Ascending aorta (tissue), 2 donors: ENCODE data around the gene STK4. TPM values are rescaled to one million over a fixed set of nuclear protein-coding genes. Genes with fewer than 3 reads are reported as not detected.

ENCODE experiments used
- DNase-seq, 2 donors: peaks; one replicate each; pipeline ENCODE4 v3.0.0-alpha.2; 2019; ENCODE audit warnings: low spot score in 2 of 2
- H3K27ac ChIP-seq, 2 donors: fragments of 200-600 bp; sonication (generic); one replicate each; pipeline ENCODE4 v1.5.1; 2016 to 2017; ENCODE audit warnings: mild to moderate bottlenecking in 1 of 2
- H3K27me3 ChIP-seq: fragments of 200-600 bp; sonication (generic); one replicate; pipeline ENCODE4 v1.5.1; 2017
- H3K36me3 ChIP-seq, 2 donors: fragments of 200-600 bp; sonication (generic); one replicate each; pipeline ENCODE4 v1.5.1; 2016
- H3K4me1 ChIP-seq, 2 donors: fragments of 200-600 bp; sonication (generic); one replicate each; pipeline ENCODE4 v1.5.1; 2016 to 2017; ENCODE audit warnings: mild to moderate bottlenecking in 1 of 2
- H3K4me3 ChIP-seq, 2 donors: fragments of 200-600 bp; sonication (generic); one replicate each; pipeline ENCODE4 v1.5.1; 2016 to 2017; ENCODE audit warnings: mild to moderate bottlenecking in 1 of 2
- H3K9me3 ChIP-seq, 2 donors: fragments of 200-600 bp; sonication (generic); one replicate each; pipeline ENCODE4 v1.5.1; 2016
- intact Hi-C: fragments of 100-400 bp; cut with DNase I; formaldehyde crosslinking; loops from one replicate; pipeline ENCODE4 v1.15.1; 2023
- total RNA-seq: library from RNA; depleted of rRNA; stranded (reverse); fragments of >200 nt; gene quantifications from one replicate; pipeline ENCODE4 v1.1.0, GENCODE V29; 2016
- TF ChIP-seq, protein P1 (sequence below), 3 experiments: fragments of 200-600 bp in 2 of 3; fragments of 450-650 bp in 1 of 3; sonication (generic) in 2 of 3; IDR thresholded peaks; one replicate each; pipeline ENCODE4 v1.5.1; 2016 to 2019; ENCODE audit warnings: antibody characterized with exemption in 3 of 3, mild to moderate bottlenecking in 1 of 3, moderate library complexity in 1 of 3

The STK4 gene
- total RNA-seq, 1 donor from 2014 or later, result 20.6 TPM

DNA sequence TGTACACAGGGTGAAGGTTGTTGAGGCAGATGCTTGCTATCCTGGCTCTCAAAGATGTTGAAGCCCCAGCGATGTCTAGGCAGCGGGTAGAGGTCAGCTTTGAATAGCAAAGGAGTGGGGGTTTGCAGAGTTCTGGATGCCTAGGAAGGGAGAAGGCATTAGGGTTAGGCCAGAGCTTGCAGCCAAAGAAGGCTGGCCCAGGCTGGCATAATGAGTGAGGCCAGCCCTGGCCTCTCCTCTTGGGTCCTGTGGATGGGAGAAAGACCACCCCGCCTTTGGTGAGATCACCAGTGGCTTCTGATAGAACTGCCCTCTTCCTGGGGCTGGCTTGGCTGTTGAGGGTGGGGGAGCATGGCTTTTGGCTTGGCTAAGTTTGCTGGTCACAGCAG, 149.1 kb downstream of the STK4 start:
- DNase-seq, result no peak
- Histone ChIP-seq H3K4me3 (no peak overlapping the region), H3K36me3 (no peaks in the 10 kb centered on the region), H3K27ac (no peak overlapping the region), H3K27me3 (no peaks in the 10 kb centered on the region), H3K9me3 (no peaks in the 10 kb centered on the region), H3K4me1 (no peaks in the 10 kb centered on the region)
- intact Hi-C loops, result no loop called here
- TF ChIP-seq, protein P1, sequence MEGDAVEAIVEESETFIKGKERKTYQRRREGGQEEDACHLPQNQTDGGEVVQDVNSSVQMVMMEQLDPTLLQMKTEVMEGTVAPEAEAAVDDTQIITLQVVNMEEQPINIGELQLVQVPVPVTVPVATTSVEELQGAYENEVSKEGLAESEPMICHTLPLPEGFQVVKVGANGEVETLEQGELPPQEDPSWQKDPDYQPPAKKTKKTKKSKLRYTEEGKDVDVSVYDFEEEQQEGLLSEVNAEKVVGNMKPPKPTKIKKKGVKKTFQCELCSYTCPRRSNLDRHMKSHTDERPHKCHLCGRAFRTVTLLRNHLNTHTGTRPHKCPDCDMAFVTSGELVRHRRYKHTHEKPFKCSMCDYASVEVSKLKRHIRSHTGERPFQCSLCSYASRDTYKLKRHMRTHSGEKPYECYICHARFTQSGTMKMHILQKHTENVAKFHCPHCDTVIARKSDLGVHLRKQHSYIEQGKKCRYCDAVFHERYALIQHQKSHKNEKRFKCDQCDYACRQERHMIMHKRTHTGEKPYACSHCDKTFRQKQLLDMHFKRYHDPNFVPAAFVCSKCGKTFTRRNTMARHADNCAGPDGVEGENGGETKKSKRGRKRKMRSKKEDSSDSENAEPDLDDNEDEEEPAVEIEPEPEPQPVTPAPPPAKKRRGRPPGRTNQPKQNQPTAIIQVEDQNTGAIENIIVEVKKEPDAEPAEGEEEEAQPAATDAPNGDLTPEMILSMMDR (IDR thresholded peaks at IDR 0.05), result no peak

DNA sequence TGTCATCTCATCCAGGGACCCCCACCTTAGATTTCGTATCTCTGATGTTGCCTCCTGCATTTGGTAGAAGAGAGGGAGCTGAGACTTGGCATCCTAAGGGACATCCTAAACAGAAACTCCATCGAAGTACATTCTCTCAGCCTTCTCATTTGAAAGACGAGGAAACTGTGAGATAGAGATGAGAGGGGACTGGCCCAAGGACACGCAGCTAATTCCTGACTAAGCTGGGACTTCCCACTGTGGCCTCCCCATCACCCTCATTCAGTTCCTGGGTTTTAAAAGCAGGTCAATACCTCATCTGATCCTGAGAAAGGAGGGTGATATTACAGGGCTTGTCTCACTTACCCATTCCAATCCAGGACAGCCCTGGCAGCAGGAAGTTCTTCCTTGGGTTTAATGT, 149.5 kb downstream of the STK4 start:
- Histone ChIP-seq H3K36me3 (no peaks in the 10 kb centered on the region), H3K4me1 (no peaks in the 10 kb centered on the region), H3K4me3 (no peak overlapping the region), H3K27me3 (no peaks in the 10 kb centered on the region), H3K9me3 (no peaks in the 10 kb centered on the region), H3K27ac (no peak overlapping the region)
- intact Hi-C loops, result no loop called here
- no peak for DNase-seq
- TF ChIP-seq, protein P1 (IDR thresholded peaks at IDR 0.05), result no peak

DNA sequence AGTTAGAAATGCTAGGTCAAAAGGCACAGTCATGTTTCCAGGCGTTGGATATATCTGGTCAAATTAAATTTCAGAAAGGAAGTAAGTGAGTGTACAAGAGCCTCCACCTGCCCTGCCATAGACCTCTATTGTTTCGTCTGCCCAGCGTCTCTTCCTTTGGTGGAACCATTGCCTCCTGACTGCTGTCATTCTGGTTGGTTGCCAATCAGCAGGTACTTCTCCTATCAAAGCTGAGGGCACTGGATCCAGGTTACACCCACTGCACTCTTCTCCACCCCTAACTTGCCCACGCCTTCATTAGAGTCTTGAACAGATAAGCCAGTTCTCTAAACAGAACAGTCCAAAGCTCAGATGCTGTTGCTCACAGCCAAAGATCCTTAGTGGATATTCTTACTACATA, 151.3 kb downstream of the STK4 start:
- no peak for DNase-seq
- no peak overlapping the region for H3K4me3 ChIP-seq
- H3K9me3 ChIP-seq, result no peaks in the 10 kb centered on the region
- TF ChIP-seq, protein P1 (IDR thresholded peaks at IDR 0.05), result no peak
- H3K27me3 ChIP-seq, result no peaks in the 10 kb centered on the region
- no peak overlapping the region for H3K27ac ChIP-seq
- H3K36me3 ChIP-seq, result no peaks in the 10 kb centered on the region
- intact Hi-C loops, result no loop called here
- no peaks in the 10 kb centered on the region for H3K4me1 ChIP-seq

DNA sequence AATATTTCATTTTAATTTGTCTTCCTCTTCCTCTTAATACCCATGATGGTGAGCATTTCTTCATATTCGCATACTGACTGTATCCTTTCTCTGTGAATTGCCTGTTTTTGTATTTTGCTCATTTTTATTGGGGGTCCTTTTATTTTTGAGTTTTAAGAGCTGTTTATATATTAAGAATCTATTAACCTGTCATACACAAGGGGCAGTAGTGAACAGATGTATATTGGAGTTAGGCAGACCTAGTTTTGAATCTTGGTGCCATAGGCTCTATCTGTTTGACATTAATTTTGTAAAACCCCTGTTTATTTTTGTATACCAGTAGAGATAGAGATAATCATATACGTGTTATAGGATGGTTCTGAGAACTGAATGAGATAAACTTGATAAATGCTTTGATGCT, 151.7 kb downstream of the STK4 start:
- H3K27me3 ChIP-seq, result no peaks in the 10 kb centered on the region
- TF ChIP-seq, protein P1 (IDR thresholded peaks at IDR 0.05), result no peak
- no peak overlapping the region for H3K4me3 ChIP-seq
- H3K9me3 ChIP-seq, result no peaks in the 10 kb centered on the region
- H3K4me1 ChIP-seq, result no peaks in the 10 kb centered on the region
- intact Hi-C loops, result no loop called here
- no peak for DNase-seq
- H3K27ac ChIP-seq, result no peak overlapping the region
- H3K36me3 ChIP-seq, result no peaks in the 10 kb centered on the region

DNA sequence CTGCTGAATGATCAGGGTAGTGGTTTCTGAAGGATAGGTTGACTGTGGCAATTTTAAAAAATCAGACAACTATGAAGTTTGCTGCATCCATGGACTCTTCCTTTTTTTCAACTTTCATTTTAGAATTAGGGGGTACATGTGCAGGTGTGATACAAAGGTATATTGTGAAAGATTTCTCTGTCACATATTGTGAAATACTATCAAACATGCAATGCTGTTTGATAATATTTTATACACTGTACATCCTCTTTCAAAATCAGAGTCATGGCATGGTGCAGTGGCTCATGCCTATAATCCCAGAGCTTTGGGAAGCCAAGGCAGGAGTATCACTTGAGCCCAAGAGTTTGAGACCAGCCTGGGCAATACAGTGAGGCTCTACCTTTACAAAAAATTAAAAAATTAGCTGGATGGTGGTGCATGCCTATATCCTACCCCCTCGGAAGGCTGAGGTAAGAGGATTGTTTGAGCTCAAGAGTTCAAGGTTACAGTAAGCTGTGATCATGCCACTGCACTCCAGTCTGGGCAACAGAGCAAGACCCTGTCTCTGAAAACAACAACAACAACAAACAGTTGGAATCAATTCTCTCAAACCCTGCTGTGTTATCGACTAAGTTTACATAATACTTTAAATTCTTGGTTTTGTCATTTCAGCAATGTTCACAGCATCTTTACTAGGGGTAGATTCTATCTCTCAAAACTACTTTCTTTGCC, 153.4 kb downstream of the STK4 start:
- TF ChIP-seq, protein P1 (IDR thresholded peaks at IDR 0.05), result no peak
- intact Hi-C loops, result no loop called here
- Histone ChIP-seq H3K27me3 (no peaks in the 10 kb centered on the region), H3K27ac (no peak overlapping the region), H3K4me1 (no peaks in the 10 kb centered on the region), H3K36me3 (no peaks in the 10 kb centered on the region), H3K9me3 (no peaks in the 10 kb centered on the region), H3K4me3 (no peak overlapping the region)
- no peak for DNase-seq

DNA sequence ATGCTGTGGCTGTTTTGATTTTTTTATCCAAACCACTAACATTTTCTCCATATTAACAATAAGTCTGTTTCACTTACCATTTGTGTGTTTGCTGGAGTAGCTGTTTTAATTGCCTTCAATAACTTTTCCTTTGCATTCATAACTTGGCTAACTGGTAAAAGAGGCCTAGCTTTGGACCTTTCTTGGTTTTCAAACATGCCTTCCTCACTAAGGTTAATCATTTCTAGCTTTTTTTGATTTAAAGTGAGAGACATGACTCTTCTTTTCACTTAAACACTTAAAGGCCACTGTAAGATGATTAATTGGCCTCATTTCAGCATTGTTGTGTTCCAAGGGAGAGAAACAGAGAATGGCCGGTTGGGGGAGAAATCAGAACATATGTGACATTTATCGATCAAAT, 155.1 kb downstream of the STK4 start:
- no peaks in the 10 kb centered on the region for H3K27me3 ChIP-seq
- DNase-seq, result no peak
- intact Hi-C loops, result no loop called here

More for the DNA sequence above, 155.1 kb downstream of the STK4 start:
- Histone ChIP-seq H3K27ac (no peak overlapping the region), H3K4me3 (no peak overlapping the region), H3K36me3 (no peaks in the 10 kb centered on the region), H3K4me1 (no peaks in the 10 kb centered on the region), H3K9me3 (no peaks in the 10 kb centered on the region)
- TF ChIP-seq, protein P1 (IDR thresholded peaks at IDR 0.05), result no peak
